Measurements from ENCODE around the gene LRRC41.
"Not testable (repeated sequence)": the region's sequence is repeated elsewhere in the genome, so short reads cannot be mapped to it uniquely, and the experiment has no call there.

Gene LRRC41

DNA sequence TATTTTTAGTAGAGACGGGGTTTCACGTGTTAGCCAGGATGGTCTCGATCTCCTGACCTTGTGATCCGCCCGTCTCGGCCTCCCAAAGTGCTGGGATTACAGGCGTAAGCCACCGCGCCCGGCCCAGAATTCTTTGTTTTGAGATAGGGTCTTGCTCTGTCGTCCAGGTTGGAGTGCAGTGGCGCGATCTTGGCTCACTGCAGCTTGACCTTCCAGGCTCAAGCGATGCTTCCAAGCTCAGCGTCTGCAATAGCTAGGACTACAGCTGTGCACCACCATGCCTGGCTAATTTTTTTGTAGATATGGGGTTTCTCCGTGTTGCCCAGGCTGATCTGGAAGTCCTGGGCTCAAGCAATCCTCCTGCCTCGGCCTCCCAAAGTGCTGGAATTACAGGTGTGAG is 57.3 kb downstream of the LRRC41 start:
- H3K36me3 ChIP-seq (ENCODE audit: control insufficient read depth, insufficient read depth, low read length); H3K27ac ChIP-seq (ENCODE audit: insufficient read depth, low read length, poor library complexity, severe bottlenecking); H3K4me1 ChIP-seq (ENCODE audit: control insufficient read depth, insufficient read depth, low read length, poor library complexity, severe bottlenecking); H3K4me3 ChIP-seq (ENCODE audit: insufficient read depth, low read depth, low read length, poor library complexity, severe bottlenecking); DNase-seq; H3K9me3 ChIP-seq (ENCODE audit: control insufficient read depth, low read length); H3K27me3 ChIP-seq (replicated peaks; ENCODE audit: control insufficient read depth, insufficient read depth, low read length, poor library complexity, severe bottlenecking): not testable (repeated sequence)

- no peak overlapping the region for H3K27ac ChIP-seq (ENCODE audit: insufficient read depth, low read length, poor library complexity, severe bottlenecking)
- no peaks in the 10 kb centered on the region for H3K4me1 ChIP-seq (ENCODE audit: control insufficient read depth, insufficient read depth, low read length, poor library complexity, severe bottlenecking)
- H3K9me3 ChIP-seq (ENCODE audit: control insufficient read depth, low read length), result no peaks in the 10 kb centered on the region
- no peaks in the 10 kb centered on the region for H3K27me3 ChIP-seq (replicated peaks; ENCODE audit: control insufficient read depth, insufficient read depth, low read length, poor library complexity, severe bottlenecking)
- no peaks in the 10 kb centered on the region for H3K36me3 ChIP-seq (ENCODE audit: control insufficient read depth, insufficient read depth, low read length)
- H3K4me3 ChIP-seq (ENCODE audit: insufficient read depth, low read depth, low read length, poor library complexity, severe bottlenecking), result no peak overlapping the region
- no peak for DNase-seq
Observed at GRCh38 chr1:46244656-46245371, 58.6 kb downstream of the LRRC41 start.

DNA sequence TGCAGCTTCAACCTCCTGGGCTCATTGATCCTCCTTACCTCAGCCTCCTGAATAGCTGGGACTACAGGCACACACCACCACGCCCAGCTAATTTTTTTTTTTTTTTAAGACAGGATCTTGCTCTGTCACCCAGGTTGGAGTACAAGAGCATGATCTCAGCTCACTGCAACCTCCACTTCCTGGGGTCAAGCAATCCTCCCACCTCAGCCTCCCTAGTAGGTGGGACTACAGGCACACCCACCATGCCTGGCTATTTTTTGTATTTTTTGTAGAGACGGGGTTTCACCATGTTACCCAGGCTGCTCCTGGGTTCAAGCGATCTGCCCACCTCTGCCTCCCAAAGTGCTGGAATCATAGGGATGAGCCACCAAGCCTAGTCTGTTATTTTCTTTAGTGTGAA is 59.6 kb downstream of the LRRC41 start:
- H3K4me3 ChIP-seq (ENCODE audit: insufficient read depth, low read depth, low read length, poor library complexity, severe bottlenecking); DNase-seq; H3K27ac ChIP-seq (ENCODE audit: insufficient read depth, low read length, poor library complexity, severe bottlenecking); H3K4me1 ChIP-seq (ENCODE audit: control insufficient read depth, insufficient read depth, low read length, poor library complexity, severe bottlenecking); H3K36me3 ChIP-seq (ENCODE audit: control insufficient read depth, insufficient read depth, low read length); H3K9me3 ChIP-seq (ENCODE audit: control insufficient read depth, low read length); H3K27me3 ChIP-seq (replicated peaks; ENCODE audit: control insufficient read depth, insufficient read depth, low read length, poor library complexity, severe bottlenecking): not testable (repeated sequence)

- Histone ChIP-seq H3K27me3 (replicated peaks; ENCODE audit: control insufficient read depth, insufficient read depth, low read length, poor library complexity, severe bottlenecking) (no peaks in the 10 kb centered on the region), H3K4me3 (ENCODE audit: insufficient read depth, low read depth, low read length, poor library complexity, severe bottlenecking) (no peak overlapping the region), H3K27ac (ENCODE audit: insufficient read depth, low read length, poor library complexity, severe bottlenecking) (no peak overlapping the region), H3K4me1 (ENCODE audit: control insufficient read depth, insufficient read depth, low read length, poor library complexity, severe bottlenecking) (no peaks in the 10 kb centered on the region), H3K9me3 (ENCODE audit: control insufficient read depth, low read length) (no peaks in the 10 kb centered on the region), H3K36me3 (ENCODE audit: control insufficient read depth, insufficient read depth, low read length) (no peaks in the 10 kb centered on the region)
- DNase-seq, result no peak
Observed at GRCh38 chr1:46242918-46243317, 60.5 kb downstream of the LRRC41 start.

GRCh38 chr1:46241733-46242132 is 61.7 kb downstream of the LRRC41 start:
- not testable (repeated sequence) for H3K4me1 ChIP-seq (ENCODE audit: control insufficient read depth, insufficient read depth, low read length, poor library complexity, severe bottlenecking); H3K36me3 ChIP-seq (ENCODE audit: control insufficient read depth, insufficient read depth, low read length); H3K27me3 ChIP-seq (replicated peaks; ENCODE audit: control insufficient read depth, insufficient read depth, low read length, poor library complexity, severe bottlenecking); DNase-seq; H3K9me3 ChIP-seq (ENCODE audit: control insufficient read depth, low read length); H3K27ac ChIP-seq (ENCODE audit: insufficient read depth, low read length, poor library complexity, severe bottlenecking); H3K4me3 ChIP-seq (ENCODE audit: insufficient read depth, low read depth, low read length, poor library complexity, severe bottlenecking)

DNA sequence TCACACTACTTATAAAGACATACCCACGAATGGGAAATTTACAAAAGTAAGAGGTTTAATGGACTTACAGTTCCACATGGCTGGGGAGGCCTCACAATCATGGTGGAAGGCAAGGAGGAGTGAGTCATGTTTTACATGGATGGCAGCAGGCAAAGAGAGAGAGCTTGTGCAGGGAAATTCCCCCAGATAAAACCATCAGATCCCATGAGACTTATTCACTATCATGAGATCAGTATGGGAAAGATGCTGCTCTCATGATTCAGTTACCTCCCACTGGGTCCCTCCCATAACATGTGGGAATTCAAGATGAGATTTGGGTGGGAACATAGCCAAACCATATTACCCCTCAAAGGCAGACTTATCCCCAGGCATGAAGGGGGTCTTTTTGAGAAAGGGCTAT is 64.6 kb downstream of the LRRC41 start:
- H3K27ac ChIP-seq (ENCODE audit: insufficient read depth, low read length, poor library complexity, severe bottlenecking), result not testable (repeated sequence)

DNA sequence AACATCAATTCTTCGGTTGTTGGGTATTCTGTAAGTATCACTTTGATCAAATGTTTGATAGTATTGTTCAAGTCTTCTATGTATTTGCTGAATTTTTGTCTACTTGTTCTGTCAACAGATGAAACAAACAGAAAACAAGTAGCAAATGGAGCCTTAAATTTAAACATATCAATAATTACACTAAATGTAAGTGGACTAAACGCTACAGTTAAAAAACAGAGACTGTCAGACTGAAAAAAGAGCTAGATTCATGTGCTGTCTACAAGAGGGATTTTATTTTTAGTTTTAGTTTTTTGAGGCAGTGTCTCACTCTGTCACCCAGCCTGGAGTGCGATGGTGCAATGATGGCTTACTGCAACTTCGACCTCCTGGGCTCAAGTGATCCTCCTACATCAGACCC is 66.5 kb downstream of the LRRC41 start:
- Histone ChIP-seq H3K36me3 (ENCODE audit: control insufficient read depth, insufficient read depth, low read length) (no peaks in the 10 kb centered on the region), H3K4me1 (ENCODE audit: control insufficient read depth, insufficient read depth, low read length, poor library complexity, severe bottlenecking) (no peaks in the 10 kb centered on the region), H3K9me3 (ENCODE audit: control insufficient read depth, low read length) (no peaks in the 10 kb centered on the region), H3K27ac (ENCODE audit: insufficient read depth, low read length, poor library complexity, severe bottlenecking) (no peak overlapping the region), H3K27me3 (replicated peaks; ENCODE audit: control insufficient read depth, insufficient read depth, low read length, poor library complexity, severe bottlenecking) (no peaks in the 10 kb centered on the region), H3K4me3 (ENCODE audit: insufficient read depth, low read depth, low read length, poor library complexity, severe bottlenecking) (no peak overlapping the region)
- DNase-seq, result no peak

More for the DNA sequence above, 64.6 kb downstream of the LRRC41 start:
- H3K36me3 ChIP-seq (ENCODE audit: control insufficient read depth, insufficient read depth, low read length); H3K9me3 ChIP-seq (ENCODE audit: control insufficient read depth, low read length); H3K27me3 ChIP-seq (replicated peaks; ENCODE audit: control insufficient read depth, insufficient read depth, low read length, poor library complexity, severe bottlenecking); H3K4me3 ChIP-seq (ENCODE audit: insufficient read depth, low read depth, low read length, poor library complexity, severe bottlenecking); H3K4me1 ChIP-seq (ENCODE audit: control insufficient read depth, insufficient read depth, low read length, poor library complexity, severe bottlenecking); DNase-seq: not testable (repeated sequence)

DNA sequence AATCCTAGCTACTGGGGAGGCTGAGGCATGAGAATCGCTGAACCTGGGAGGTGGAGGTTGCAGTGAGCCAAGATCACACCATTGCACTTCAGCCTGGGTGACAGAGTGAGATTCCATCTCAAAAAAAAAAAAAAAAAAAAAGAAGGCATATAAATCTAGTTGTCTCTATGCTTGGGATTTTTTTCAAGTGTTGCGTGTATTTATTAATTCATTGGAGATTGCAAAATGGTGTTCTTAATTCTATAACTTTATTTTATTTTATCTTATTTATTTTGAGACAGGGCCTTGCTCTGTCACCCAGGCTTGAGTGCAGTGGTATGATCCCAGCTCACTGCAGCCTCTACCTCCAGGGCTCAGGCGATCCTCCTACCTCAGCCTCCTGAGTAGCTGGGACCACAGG is 72.2 kb downstream of the LRRC41 start:
- H3K4me3 ChIP-seq (ENCODE audit: insufficient read depth, low read depth, low read length, poor library complexity, severe bottlenecking), result not testable (repeated sequence)

More for the DNA sequence above, 72.2 kb downstream of the LRRC41 start:
- DNase-seq; H3K27me3 ChIP-seq (replicated peaks; ENCODE audit: control insufficient read depth, insufficient read depth, low read length, poor library complexity, severe bottlenecking); H3K36me3 ChIP-seq (ENCODE audit: control insufficient read depth, insufficient read depth, low read length); H3K4me1 ChIP-seq (ENCODE audit: control insufficient read depth, insufficient read depth, low read length, poor library complexity, severe bottlenecking); H3K9me3 ChIP-seq (ENCODE audit: control insufficient read depth, low read length); H3K27ac ChIP-seq (ENCODE audit: insufficient read depth, low read length, poor library complexity, severe bottlenecking): not testable (repeated sequence)

Measured in effector memory CD4-positive, alpha-beta T cell (primary cell).